H4 (cell line): Measurements from ENCODE around the gene GPR65. TPM values are rescaled to one million over a fixed set of nuclear protein-coding genes. Genes with fewer than 3 reads are reported as not detected.
"Not testable (repeated sequence)": the region's sequence is repeated elsewhere in the genome, so short reads cannot be mapped to it uniquely, and the experiment has no call there.

ENCODE experiments used
- DNase-seq: peaks from one replicate; pipeline ENCODE4 v3.0.0-alpha.2; 2015; ENCODE audit warnings: low spot score
- total RNA-seq: library from RNA; depleted of rRNA; stranded (reverse); fragments of >200 nt; shearing (Covaris generic); gene quantifications from 2 replicates; pipeline ENCODE4 v1.2.3, GENCODE V29; 2014

The GPR65 gene
- total RNA-seq, 1 experiment from 2014 or later: not detected

GRCh38 chr14:88004506-88005036, 364 bp upstream of the GPR65 start:
- no peak for DNase-seq

GRCh38 chr14:88005978-88006851, 1.3 kb downstream of the GPR65 start:
- DNase-seq: no peak

- DNase-seq: no peak
These were observed 2.7 kb downstream of the GPR65 start for GRCh38 chr14:88007608-88008007.

- no peak for DNase-seq
These were observed 3.3 kb downstream of the GPR65 start for GRCh38 chr14:88008039-88008742.

GRCh38 chr14:88009486-88009885, 4.6 kb downstream of the GPR65 start:
- no peak for DNase-seq

- no peak for DNase-seq
These were observed 5.4 kb downstream of the GPR65 start for GRCh38 chr14:88010331-88010730.

- DNase-seq: no peak
These were observed 7.6 kb downstream of the GPR65 start for GRCh38 chr14:88012495-88012894.

- DNase-seq: peak; percentile 54
These were observed 8.9 kb downstream of the GPR65 start for GRCh38 chr14:88013750-88014349.

GRCh38 chr14:88016768-88017167, 11.8 kb downstream of the GPR65 start:
- DNase-seq: no peak

GRCh38 chr14:88017535-88017934, 12.6 kb downstream of the GPR65 start:
- DNase-seq: no peak

- no peak for DNase-seq
These were observed 18.8 kb downstream of the GPR65 start for GRCh38 chr14:88023658-88024187.

GRCh38 chr14:88024252-88025086, 19.5 kb downstream of the GPR65 start:
- not testable (repeated sequence) for DNase-seq

GRCh38 chr14:88025313-88025712, 20.4 kb downstream of the GPR65 start:
- no peak for DNase-seq

- no peak for DNase-seq
These were observed 22.0 kb downstream of the GPR65 start for GRCh38 chr14:88026890-88027289.

GRCh38 chr14:88029500-88029899, 24.6 kb downstream of the GPR65 start:
- DNase-seq: no peak

GRCh38 chr14:88030079-88030478, 25.1 kb downstream of the GPR65 start:
- no peak for DNase-seq

GRCh38 chr14:88030892-88031291, 26.0 kb downstream of the GPR65 start:
- no peak for DNase-seq

- no peak for DNase-seq
These were observed 27.4 kb downstream of the GPR65 start for GRCh38 chr14:88032373-88032772.

- DNase-seq: no peak
These were observed 29.1 kb downstream of the GPR65 start for GRCh38 chr14:88034076-88034475.

- DNase-seq: no peak
These were observed 31.5 kb downstream of the GPR65 start for GRCh38 chr14:88036422-88036821.

- DNase-seq: no peak
These were observed 32.4 kb downstream of the GPR65 start for GRCh38 chr14:88037325-88037724.
